Testis (tissue), 2 donors: ENCODE measurements around the gene TCF7.

Source experiments
- CTCF ChIP-seq, 3 experiments: fragments of 450-650 bp in 2 of 3; fragments of 200-600 bp in 1 of 3; sonication (generic) in 1 of 3; IDR thresholded peaks; one replicate each; pipeline ENCODE4 v1.5.1; 2016 to 2019; ENCODE audit warnings: antibody characterized with exemption in 3 of 3, mild to moderate bottlenecking in 2 of 3, moderate library complexity in 1 of 3
- POLR2A ChIP-seq: fragments of 450-650 bp; IDR thresholded peaks from one replicate; pipeline ENCODE4 v1.6.1; 2017; ENCODE audit warnings: antibody characterized with exemption, mild to moderate bottlenecking, moderate library complexity

DNA sequence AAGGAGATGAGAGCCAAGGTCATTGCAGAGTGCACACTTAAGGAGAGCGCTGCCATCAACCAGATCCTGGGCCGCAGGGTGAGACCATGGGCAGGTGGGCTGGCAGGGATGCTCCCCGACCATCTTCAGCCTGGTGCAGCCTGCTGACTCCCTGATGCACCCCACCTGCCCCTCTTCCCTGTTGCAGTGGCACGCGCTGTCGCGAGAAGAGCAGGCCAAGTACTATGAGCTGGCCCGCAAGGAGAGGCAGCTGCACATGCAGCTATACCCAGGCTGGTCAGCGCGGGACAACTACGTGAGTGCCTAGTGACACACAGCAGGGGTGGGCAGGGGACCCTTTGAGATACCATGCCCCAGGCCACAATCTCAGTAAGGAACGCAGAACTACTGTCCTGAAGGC, 28.3 kb downstream of the TCF7 start:
- no peak for TF ChIP-seq CTCF (IDR thresholded peaks at IDR 0.05)
- no peak for TF ChIP-seq POLR2A
